IPS-18c (cell line): ENCODE results near the gene DST.

Experiments
- H3K4me3 ChIP-seq: 2 replicates; pipeline ENCODE4 v1.7.0; 2013; ENCODE audit warnings: low read depth, mild to moderate bottlenecking, low read length, moderate library complexity; ENCODE audit not compliant: insufficient read depth
- H3K9me3 ChIP-seq: one replicate; pipeline ENCODE4 v1.6.1; 2013; ENCODE audit warnings: mild to moderate bottlenecking, low read length, moderate library complexity; ENCODE audit not compliant: control insufficient read depth, insufficient read depth

The DST gene

DNA sequence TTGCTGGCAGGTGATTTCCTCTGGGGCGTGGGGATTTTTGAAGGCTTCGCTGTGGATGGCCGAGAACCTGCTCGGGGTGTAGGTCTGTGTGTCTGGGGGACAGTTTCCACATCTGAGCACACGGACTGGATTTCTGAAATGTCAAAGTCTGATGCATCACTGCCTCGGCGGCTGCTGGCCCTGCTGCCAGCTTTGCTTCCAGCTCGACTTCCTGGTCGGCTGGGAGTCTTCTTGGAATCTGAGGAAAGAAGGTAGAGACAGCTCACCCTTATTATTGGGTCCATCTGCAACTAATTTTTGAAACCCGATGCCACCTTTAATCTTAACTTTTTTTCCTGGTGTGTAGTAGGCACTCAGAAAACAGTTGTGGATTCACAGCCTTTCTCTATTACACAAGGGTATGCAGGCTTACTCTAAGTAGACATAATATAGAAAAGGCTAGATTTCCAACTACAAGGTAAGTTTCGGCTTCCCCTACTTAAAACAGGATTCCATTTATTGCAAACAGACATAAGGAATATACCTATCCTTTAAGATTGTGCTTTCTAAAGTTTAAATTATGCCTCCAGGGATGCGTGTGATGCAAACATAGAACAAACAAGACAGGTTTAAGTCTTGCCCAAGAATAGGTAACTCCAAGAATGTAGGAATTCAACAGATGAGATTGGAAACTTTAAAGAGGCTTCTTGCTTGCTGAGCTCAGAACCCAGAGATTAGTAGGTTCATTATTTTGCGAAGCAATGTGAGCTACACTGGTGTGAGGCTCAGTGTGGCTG is 183.5 kb downstream of the DST start:
- no peaks in the 10 kb centered on the region for H3K9me3 ChIP-seq
- no peak overlapping the region for H3K4me3 ChIP-seq

- Histone ChIP-seq H3K4me3 (no peak overlapping the region), H3K9me3 (no peaks in the 10 kb centered on the region)
Measured at GRCh38 chr6:56458324-56458884, 184.3 kb downstream of the DST start.

GRCh38 chr6:56456785-56457184 is 185.9 kb downstream of the DST start:
- Histone ChIP-seq H3K4me3 (no peak overlapping the region), H3K9me3 (no peaks in the 10 kb centered on the region)

GRCh38 chr6:56450882-56451739 is 191.6 kb downstream of the DST start:
- no peaks in the 10 kb centered on the region for H3K9me3 ChIP-seq

DNA sequence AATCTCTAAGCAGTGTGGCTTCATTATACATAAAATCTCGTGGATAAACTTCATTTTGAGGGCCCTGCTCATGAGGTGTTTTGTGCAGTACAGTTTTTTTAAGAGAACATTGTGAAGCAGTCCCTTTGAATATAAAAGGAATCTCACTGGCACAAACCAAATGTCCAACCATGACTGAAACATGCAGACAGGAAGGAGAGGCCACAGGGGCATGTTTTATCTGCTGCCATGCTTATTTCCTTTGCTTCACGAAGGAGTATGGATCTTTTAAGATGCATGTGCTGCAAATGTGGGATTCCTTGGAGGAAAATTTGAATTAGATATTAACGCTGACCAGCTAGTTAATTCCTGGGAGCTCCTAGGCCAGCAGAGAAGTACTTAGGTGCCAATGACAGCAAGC is 192.3 kb downstream of the DST start:
- Histone ChIP-seq H3K4me3 (no peak overlapping the region), H3K9me3 (no peaks in the 10 kb centered on the region)

More at GRCh38 chr6:56450882-56451739, 191.6 kb downstream of the DST start:
- H3K4me3 ChIP-seq: no peak overlapping the region

DNA sequence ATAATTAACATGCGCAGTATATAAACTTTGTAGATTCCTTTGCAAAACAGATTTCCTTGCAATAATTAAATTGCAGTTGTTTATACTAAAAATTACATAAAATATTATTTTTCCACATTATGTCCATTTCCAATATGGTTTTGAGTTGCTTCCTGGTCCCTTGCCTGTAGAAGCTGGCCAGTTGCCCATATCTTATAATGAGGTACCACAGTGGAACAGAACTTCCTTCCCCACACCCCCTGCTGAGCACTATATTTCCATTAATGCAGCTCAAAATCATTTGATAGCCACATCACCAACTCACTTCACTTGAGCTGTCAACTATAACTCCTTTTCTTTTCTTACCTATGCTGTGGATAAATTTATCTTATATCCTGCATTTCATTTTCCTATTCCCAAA is 194.6 kb downstream of the DST start:
- Histone ChIP-seq H3K9me3 (no peaks in the 10 kb centered on the region), H3K4me3 (no peak overlapping the region)

DNA sequence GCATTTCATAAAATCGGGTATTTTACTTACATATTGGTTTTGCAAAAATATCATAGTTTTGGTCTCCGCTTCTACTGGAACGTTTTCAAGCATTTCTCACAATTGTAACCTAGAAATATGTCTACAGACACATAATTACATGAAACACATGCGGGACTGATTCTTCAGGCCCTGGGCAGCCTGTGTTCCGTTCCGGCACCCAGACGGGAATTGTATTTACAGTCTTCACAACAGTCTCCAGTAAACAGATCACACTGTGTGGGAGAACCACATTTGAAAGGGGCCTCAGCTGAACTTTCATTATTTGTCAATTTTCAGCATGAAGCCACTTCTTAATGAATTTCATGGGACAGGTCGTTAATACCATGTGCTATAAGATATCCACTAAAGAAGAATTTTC is 196.9 kb downstream of the DST start:
- H3K4me3 ChIP-seq: no peak overlapping the region
- no peaks in the 10 kb centered on the region for H3K9me3 ChIP-seq

DNA sequence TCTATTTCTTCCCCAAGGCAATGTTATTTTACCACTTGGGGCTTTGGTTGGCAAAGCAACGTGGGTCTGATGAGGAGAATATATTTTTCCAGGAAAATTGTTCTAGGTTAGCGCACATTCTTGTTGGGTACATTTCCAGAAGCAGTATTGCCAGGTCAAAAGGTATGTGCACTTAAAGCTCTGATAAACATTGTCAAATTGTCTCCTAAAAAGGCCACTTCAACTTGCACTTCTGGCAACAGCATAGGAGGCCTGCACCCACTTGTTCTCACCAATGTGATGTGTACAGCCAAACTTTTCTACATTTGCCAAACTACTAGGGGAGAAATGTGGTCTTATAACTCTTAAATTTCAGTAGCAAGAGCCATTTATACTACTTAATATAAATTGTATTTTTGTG is 197.8 kb downstream of the DST start:
- H3K9me3 ChIP-seq: no peaks in the 10 kb centered on the region
- no peak overlapping the region for H3K4me3 ChIP-seq

GRCh38 chr6:56440551-56440981 is 202.1 kb downstream of the DST start:
- H3K4me3 ChIP-seq: no peak overlapping the region
- no peaks in the 10 kb centered on the region for H3K9me3 ChIP-seq

- Histone ChIP-seq H3K4me3 (no peak overlapping the region), H3K9me3 (no peaks in the 10 kb centered on the region)
Measured at GRCh38 chr6:56437171-56437900, 205.4 kb downstream of the DST start.

DNA sequence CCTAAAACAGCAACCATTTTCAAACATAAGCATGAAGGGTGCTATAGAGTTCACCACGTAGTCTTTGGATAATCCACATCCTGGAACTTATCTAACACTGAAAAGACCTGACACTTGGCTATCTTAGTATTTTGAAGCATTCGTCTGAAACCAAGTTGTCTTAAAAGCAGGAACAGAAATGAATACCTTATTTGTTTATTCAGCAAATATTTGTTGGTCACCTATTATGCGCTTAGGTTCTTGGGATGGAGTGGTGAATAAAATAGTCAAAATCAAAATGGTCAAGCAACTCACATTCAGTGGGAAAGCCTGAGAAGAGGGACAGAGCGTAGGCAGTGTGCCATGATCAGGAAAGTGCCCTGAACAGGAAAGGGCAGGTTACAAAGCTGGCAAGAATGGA is 206.9 kb downstream of the DST start:
- no peak overlapping the region for H3K4me3 ChIP-seq
- H3K9me3 ChIP-seq: no peaks in the 10 kb centered on the region

DNA sequence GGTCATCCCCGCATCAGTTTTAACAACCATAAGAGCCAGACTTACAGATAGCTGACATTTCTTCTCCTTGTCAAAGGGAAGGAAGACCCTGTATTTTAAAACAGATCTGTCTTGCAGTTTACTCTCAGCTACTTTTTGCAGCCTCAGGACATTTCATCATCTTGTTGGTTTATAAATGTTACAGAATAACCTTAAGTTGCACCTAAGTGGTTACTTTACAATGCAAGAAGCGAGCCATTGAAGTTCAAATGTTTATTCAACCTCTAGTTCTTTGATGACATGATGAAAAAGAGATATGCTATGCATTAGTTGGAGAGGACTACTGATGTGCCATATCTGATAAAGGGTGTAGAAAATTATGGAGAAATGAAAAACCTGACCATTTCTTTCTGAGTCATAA is 207.4 kb downstream of the DST start:
- Histone ChIP-seq H3K4me3 (no peak overlapping the region), H3K9me3 (no peaks in the 10 kb centered on the region)

GRCh38 chr6:56434606-56435005 is 208.1 kb downstream of the DST start:
- Histone ChIP-seq H3K9me3 (no peaks in the 10 kb centered on the region), H3K4me3 (no peak overlapping the region)

DNA sequence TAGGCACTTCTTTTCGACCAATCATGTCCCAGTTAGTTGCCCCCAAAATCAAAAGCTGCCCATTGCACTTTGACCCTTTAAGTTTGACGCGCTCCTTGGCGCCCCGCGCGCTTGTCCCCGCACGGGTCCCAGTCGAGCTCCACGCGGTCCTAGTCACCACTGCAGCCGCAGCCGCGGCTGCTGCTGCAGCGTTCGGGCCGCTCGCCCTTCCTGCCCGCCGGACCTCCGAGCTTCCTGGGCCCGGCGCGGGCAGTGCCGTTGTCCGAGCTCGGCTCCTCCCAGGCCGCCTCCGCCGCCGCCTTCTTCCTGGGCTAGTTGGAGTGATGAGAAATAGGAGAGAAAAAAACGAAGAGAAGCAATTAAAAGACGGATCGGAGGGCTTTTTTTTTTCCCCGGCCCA is 209.6 kb downstream of the DST start:
- H3K9me3 ChIP-seq: no peaks in the 10 kb centered on the region
- no peak overlapping the region for H3K4me3 ChIP-seq

GRCh38 chr6:56432194-56432593 is 210.5 kb downstream of the DST start:
- H3K4me3 ChIP-seq: no peak overlapping the region
- H3K9me3 ChIP-seq: no peaks in the 10 kb centered on the region

GRCh38 chr6:56430629-56431600 is 211.8 kb downstream of the DST start:
- H3K4me3 ChIP-seq: no peak overlapping the region
- H3K9me3 ChIP-seq: no peaks in the 10 kb centered on the region
